Activated CD4-positive, CD25-positive, alpha-beta regulatory T cell treated with anti-CD3 and anti-CD28 coated beads, Interleukin-2, amount 50 U/mL, for 72 hours (primary cell): ENCODE results near the gene RPL18.

Experiments used
- DNase-seq: peaks from one replicate; pipeline ENCODE4 v3.0.0; 2021

Gene RPL18

DNA sequence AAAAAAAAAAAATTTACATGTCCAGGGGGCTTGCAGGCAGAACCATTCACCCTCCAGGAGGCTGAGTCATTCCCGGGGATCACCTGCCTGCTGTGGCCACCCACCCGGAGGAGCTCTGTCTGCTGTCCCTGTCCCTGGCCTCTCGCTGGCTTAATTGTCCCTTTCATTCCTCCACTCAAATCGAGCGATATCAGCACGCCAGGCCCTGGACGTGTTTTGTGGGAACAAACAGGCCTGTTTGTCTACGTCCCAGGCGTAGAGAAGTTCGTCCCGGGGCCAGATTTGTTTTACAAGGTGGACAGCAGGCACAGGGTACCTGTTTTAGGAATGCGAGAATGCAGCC, 45.8 kb downstream of the RPL18 start:
- DNase-seq = no peak

DNA sequence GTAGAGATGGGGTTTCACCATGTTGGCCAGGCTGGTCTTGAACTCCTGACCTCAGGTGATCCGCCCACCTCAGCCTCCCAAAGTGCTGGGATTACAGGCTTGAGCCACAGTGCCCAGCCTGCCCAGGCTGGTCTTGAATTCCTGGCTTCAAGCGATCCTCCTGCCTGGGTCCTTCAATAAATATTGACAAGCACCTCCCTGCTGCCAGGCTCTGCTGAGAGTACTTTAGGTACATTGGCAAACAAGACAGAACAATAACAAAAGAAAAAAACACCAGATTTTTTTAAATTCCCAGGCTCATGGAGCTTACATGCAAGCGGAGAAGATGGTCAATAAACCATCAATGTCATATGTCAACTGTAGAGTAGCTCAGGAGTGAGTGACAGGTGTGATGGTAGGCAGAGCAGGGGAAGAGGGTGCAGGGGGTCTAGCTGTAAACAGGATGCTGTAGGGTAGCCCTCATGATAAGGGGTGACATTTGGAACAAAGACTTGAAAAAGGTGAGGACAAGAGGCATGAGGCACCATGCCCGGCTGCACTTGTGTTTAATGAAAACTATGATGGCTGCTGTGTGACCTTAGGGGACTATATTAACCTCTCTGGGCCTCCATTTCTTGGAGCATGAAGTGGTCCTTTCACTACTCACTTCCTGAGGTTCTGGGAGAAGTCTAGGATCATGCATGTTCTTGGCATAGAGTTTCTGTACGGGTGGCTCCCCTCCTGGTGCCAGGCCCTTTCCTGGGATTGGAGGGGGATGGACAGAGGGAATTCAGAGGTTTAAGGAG, 47.4 kb downstream of the RPL18 start:
- DNase-seq = no peak

DNA sequence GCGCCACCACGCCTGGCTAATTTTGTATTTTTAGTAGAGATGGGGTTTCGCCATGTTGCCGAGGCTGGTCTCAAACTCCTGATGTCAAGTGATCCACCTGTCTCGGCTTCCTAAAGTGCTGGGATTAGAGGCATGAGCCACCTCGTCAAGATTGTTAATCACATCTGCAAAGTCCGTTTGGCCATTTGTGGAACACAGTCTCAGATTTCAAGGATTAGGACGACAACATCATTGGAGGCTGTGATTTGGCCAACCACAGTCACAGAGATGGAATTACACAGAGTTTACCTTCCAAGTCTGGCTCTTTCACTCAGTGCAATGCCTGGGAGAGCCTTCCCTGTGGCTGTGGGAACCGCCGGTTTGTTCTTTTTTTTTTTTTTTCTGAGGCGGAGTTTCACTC, 49.2 kb downstream of the RPL18 start:
- no peak for DNase-seq

DNA sequence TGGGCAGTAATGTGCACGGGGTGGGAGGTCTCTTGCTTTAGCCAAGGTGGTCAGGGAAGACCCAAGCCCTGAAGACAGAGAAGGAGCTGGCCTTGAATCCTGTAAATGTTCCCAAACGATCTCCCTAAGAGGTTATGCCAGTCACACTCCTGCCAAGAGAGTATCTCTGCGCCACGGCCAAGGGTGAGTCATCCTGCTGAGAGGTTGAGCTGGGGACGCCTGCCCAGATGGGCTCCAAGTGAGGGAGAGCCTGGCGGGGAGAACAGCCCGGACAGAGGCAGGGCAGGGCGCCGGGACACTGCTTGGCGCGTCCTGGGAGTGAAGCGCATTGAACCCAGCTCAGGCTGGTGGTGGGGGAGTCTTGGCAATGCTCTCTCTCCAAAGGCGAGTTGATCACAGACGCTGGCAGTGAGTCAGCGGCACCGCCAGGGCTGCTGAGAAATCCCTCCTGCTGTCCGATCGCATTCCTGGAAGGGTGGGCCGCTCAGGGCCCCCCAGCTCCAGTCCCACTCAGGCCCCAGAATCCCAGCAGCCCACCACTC, 50.6 kb downstream of the RPL18 start:
- no peak for DNase-seq
